GM23338 (cell line): Measurements from ENCODE around the gene PACSIN1. TPM values are rescaled to one million over a fixed set of nuclear protein-coding genes. Genes with fewer than 3 reads are reported as not detected.

ENCODE experiments used
- ATAC-seq: fragments of 200-7000 bp; cut with Tn5 transposase; 3 replicates; pipeline ENCODE4 v1.9.1; 2020
- DNase-seq: peaks from one replicate; pipeline ENCODE4 v3.0.0-alpha.2; 2015; ENCODE audit warnings: low spot score
- H2AFZ ChIP-seq: fragments of 200-600 bp; sonication (generic); 2 replicates; pipeline ENCODE4 v1.8.0; 2016; ENCODE audit warnings: antibody characterized with exemption, mild to moderate bottlenecking, moderate library complexity
- H3F3A ChIP-seq: fragments of 200-600 bp; sonication (generic); replicated peaks from 2 replicates; pipeline ENCODE4 v1.8.0; 2017; ENCODE audit warnings: antibody characterized with exemption, mixed run types, low read depth
- H3K27ac ChIP-seq: fragments of 200-600 bp; sonication (generic); 2 replicates; pipeline ENCODE4 v1.6.1; 2016; ENCODE audit warnings: low read depth
- H3K27me3 ChIP-seq: fragments of 200-600 bp; sonication (generic); 2 replicates; pipeline ENCODE4 v1.8.0; 2016; ENCODE audit warnings: mild to moderate bottlenecking, mixed run types, moderate library complexity; ENCODE audit not compliant: insufficient read depth
- H3K36me3 ChIP-seq: fragments of 200-600 bp; sonication (generic); 2 replicates; pipeline ENCODE4 v1.8.0; 2016; ENCODE audit warnings: mild to moderate bottlenecking; ENCODE audit not compliant: insufficient read depth
- H3K4me1 ChIP-seq: fragments of 200-600 bp; sonication (generic); 2 replicates; pipeline ENCODE4 v1.8.0; 2016; ENCODE audit warnings: mild to moderate bottlenecking, moderate library complexity; ENCODE audit not compliant: insufficient read depth
- H3K4me2 ChIP-seq: fragments of 200-600 bp; sonication (generic); 2 replicates; pipeline ENCODE4 v1.7.1; 2017; ENCODE audit warnings: mixed run types
- H3K4me3 ChIP-seq: fragments of 200-600 bp; sonication (generic); 2 replicates; pipeline ENCODE4 v1.6.1; 2016; ENCODE audit warnings: mixed run types
- H3K79me2 ChIP-seq: fragments of 200-600 bp; sonication (generic); replicated peaks from 2 replicates; pipeline ENCODE4 v1.8.0; 2017; ENCODE audit warnings: mild to moderate bottlenecking; ENCODE audit not compliant: insufficient read depth
- H3K9me2 ChIP-seq: fragments of 200-600 bp; sonication (generic); 2 replicates; pipeline ENCODE4 v1.8.0; 2017; ENCODE audit not compliant: insufficient read depth
- H4K20me1 ChIP-seq: fragments of 200-600 bp; sonication (generic); replicated peaks from 2 replicates; pipeline ENCODE4 v1.8.0; 2017; ENCODE audit warnings: mild to moderate bottlenecking; ENCODE audit not compliant: insufficient read depth
- H3K27ac Mint-ChIP-seq: 2 replicates; pipeline ENCODE4 v1.8.0; 2020; ENCODE audit warnings: inconsistent platforms, mild to moderate bottlenecking, moderate library complexity, mixed read lengths
- H3K27me3 Mint-ChIP-seq: 3 replicates; pipeline ENCODE4 v1.8.0; 2022; ENCODE audit warnings: low read depth, mild to moderate bottlenecking, moderate library complexity, mixed read lengths, inconsistent platforms; ENCODE audit not compliant: insufficient read depth, poor library complexity
- H3K36me3 Mint-ChIP-seq: 3 replicates; pipeline ENCODE4 v1.8.0; 2021; ENCODE audit warnings: low read depth, mild to moderate bottlenecking, inconsistent platforms, moderate library complexity, mixed read lengths
- H3K4me1 Mint-ChIP-seq: 3 replicates; pipeline ENCODE4 v1.8.0; 2020; ENCODE audit warnings: mild to moderate bottlenecking, inconsistent platforms, mixed read lengths
- H3K4me3 Mint-ChIP-seq: 3 replicates; pipeline ENCODE4 v1.8.0; 2021; ENCODE audit warnings: moderate library complexity, mild to moderate bottlenecking, inconsistent platforms, mixed read lengths
- H3K9me3 Mint-ChIP-seq: 3 replicates; pipeline ENCODE4 v1.8.0; 2020; ENCODE audit warnings: moderate library complexity, mild to moderate bottlenecking, inconsistent platforms, mixed read lengths
- CREB1 ChIP-seq: fragments of 250-450 bp; sonication (Bioruptor Pico); IDR thresholded peaks from 2 replicates; pipeline ENCODE4 v1.5.0; 2020; ENCODE audit warnings: low read depth, mild to moderate bottlenecking, moderate library complexity
- EZH2 ChIP-seq: fragments of 200-600 bp; sonication (generic); IDR thresholded peaks from one replicate; pipeline ENCODE4 v1.8.0; 2017; ENCODE audit warnings: antibody characterized with exemption, mild to moderate bottlenecking, low read depth; ENCODE audit not compliant: unreplicated experiment
- EZH2phosphoT487 ChIP-seq: fragments of 200-600 bp; sonication (generic); IDR thresholded peaks from one replicate; pipeline ENCODE4 v1.8.1; 2018; ENCODE audit warnings: antibody characterized with exemption; ENCODE audit not compliant: unreplicated experiment
- JUNB ChIP-seq: IDR thresholded peaks from one replicate; pipeline ENCODE4 v1.6.1; 2016; ENCODE audit warnings: antibody characterized with exemption; ENCODE audit not compliant: unreplicated experiment
- POLR2AphosphoS5 ChIP-seq: IDR thresholded peaks from 2 replicates; pipeline ENCODE4 v1.6.1; 2016; ENCODE audit warnings: antibody characterized with exemption, low read depth
- REST ChIP-seq: IDR thresholded peaks from one replicate; pipeline ENCODE4 v1.6.1; 2018; ENCODE audit warnings: antibody characterized with exemption; ENCODE audit not compliant: unreplicated experiment
- STAT1 ChIP-seq: IDR thresholded peaks from one replicate; pipeline ENCODE4 v1.6.1; 2016; ENCODE audit warnings: antibody characterized with exemption; ENCODE audit not compliant: unreplicated experiment
- ZNF114 ChIP-seq: fragments of 250-450 bp; sonication (Bioruptor Pico); IDR thresholded peaks from 2 replicates; pipeline ENCODE4 v1.5.0; 2020; ENCODE audit warnings: mild to moderate bottlenecking, moderate library complexity
- ZNF331 ChIP-seq: fragments of 250-450 bp; sonication (Bioruptor Pico); IDR thresholded peaks from 2 replicates; pipeline ENCODE4 v1.5.0; 2020; ENCODE audit warnings: low read depth, mild to moderate bottlenecking, moderate library complexity
- ZNF462 ChIP-seq: fragments of 250-450 bp; sonication (Bioruptor Pico); IDR thresholded peaks from 2 replicates; pipeline ENCODE4 v1.5.0; 2020; ENCODE audit warnings: mild to moderate bottlenecking, moderate library complexity
- polyA plus RNA-seq: library from polyadenylated mRNA; unstranded; fragments of >200 nt; fragmentation: Nextera tagmentation; extraction: Ambion mirVana; gene quantifications from 2 replicates; pipeline ENCODE4 v1.2.1, GENCODE V29; 2016
- total RNA-seq: library from RNA; depleted of rRNA; stranded (reverse); fragments of >200 nt; shearing (Covaris generic); gene quantifications from 2 replicates; pipeline ENCODE4 v1.2.3, GENCODE V29; 2014
- TF ChIP-seq, protein P1 (sequence below), 2 experiments: fragments of 200-600 bp in 1 of 2; sonication (generic) in 1 of 2; conservative IDR thresholded peaks; 2 replicates each; pipeline versions ENCODE4 v1.5.1 to v1.6.1; 2016 to 2017; ENCODE audit warnings: antibody characterized with exemption in 2 of 2, low read depth in 2 of 2, mild to moderate bottlenecking in 2 of 2, moderate library complexity in 1 of 2

PACSIN1 gene
- total and polyA plus RNA-seq, 2 experiments from 2014 or later, result 5.2 to 8.7 TPM

- TF ChIP-seq POLR2AphosphoS5 (no peak), CREB1 (CRISPR knock-in tag) (no peak), EZH2 (no peak)
- TF ChIP-seq, protein P1, sequence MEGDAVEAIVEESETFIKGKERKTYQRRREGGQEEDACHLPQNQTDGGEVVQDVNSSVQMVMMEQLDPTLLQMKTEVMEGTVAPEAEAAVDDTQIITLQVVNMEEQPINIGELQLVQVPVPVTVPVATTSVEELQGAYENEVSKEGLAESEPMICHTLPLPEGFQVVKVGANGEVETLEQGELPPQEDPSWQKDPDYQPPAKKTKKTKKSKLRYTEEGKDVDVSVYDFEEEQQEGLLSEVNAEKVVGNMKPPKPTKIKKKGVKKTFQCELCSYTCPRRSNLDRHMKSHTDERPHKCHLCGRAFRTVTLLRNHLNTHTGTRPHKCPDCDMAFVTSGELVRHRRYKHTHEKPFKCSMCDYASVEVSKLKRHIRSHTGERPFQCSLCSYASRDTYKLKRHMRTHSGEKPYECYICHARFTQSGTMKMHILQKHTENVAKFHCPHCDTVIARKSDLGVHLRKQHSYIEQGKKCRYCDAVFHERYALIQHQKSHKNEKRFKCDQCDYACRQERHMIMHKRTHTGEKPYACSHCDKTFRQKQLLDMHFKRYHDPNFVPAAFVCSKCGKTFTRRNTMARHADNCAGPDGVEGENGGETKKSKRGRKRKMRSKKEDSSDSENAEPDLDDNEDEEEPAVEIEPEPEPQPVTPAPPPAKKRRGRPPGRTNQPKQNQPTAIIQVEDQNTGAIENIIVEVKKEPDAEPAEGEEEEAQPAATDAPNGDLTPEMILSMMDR (conservative IDR thresholded peaks at IDR 0.05; ENCODE audit: low read depth in 2 of 2), result no peak
Observed at GRCh38 chr6:34451192-34451591, 14.7 kb upstream of the PACSIN1 start (continued).

GRCh38 chr6:34455831-34456230 lies 10.0 kb upstream of the PACSIN1 start:
- Histone ChIP-seq H3K4me1 (no peaks in the 10 kb centered on the region; the same call in 1 of the 2 replicates), H3F3A (no peaks in the 10 kb centered on the region), H3K27ac (no peak overlapping the region), H3K4me2 (no peak overlapping the region), H3K79me2 (no peaks in the 10 kb centered on the region), H3K9me2 (no peaks in the 10 kb centered on the region), H3K27me3 (no peaks in the 10 kb centered on the region), H2AFZ (no peak overlapping the region), H3K4me3 (no peak overlapping the region), H3K36me3 (no peaks in the 10 kb centered on the region), H4K20me1 (no peaks in the 10 kb centered on the region)
- Mint-ChIP-seq H3K4me3 (no peak overlapping the region), H3K27ac (no peak overlapping the region), H3K9me3 (0 out of 3 replicates have a peak, but pooled peaks cover 3% of the 10 kb centered on the region), H3K4me1 (peaks cover 8% of the 10 kb centered on the region; the same call in 2 of the 3 replicates), H3K27me3 (peaks cover 8% of the 10 kb centered on the region), H3K36me3 (no peaks in the 10 kb centered on the region; the same call in 2 of the 3 replicates)
- no peak for ATAC-seq
- DNase-seq, result no peak
- no peak for TF ChIP-seq JUNB
- no peak for TF ChIP-seq CREB1 (CRISPR knock-in tag)
- no peak for TF ChIP-seq ZNF462 (CRISPR knock-in tag)
- TF ChIP-seq EZH2, result no peak
- no peak for TF ChIP-seq ZNF331
- TF ChIP-seq REST, result no peak
- TF ChIP-seq, protein P1 (conservative IDR thresholded peaks at IDR 0.05; ENCODE audit: low read depth in 2 of 2), result no peak
- TF ChIP-seq STAT1, result no peak
- TF ChIP-seq EZH2phosphoT487, result no peak
- no peak for TF ChIP-seq ZNF114 (CRISPR knock-in tag)
- TF ChIP-seq POLR2AphosphoS5, result no peak
